Measurements from ENCODE around the gene TAB3.

- TF ChIP-seq SIN3A (IDR thresholded peaks at IDR 0.05; ENCODE audit: borderline replicate concordance, insufficient read depth, low read length) (no peak), POLR2AphosphoS5 (IDR thresholded peaks at IDR 0.05; ENCODE audit: low read depth, low read length) (no peak), FOXP2 (optimal IDR thresholded peaks at IDR 0.05; ENCODE audit: borderline replicate concordance, extremely low read depth, extremely low read length, insufficient read depth) (no peak), TAF1 (IDR thresholded peaks at IDR 0.05; ENCODE audit: borderline replicate concordance, insufficient read depth, low read length) (no peak)
- TF ChIP-seq, protein P1, sequence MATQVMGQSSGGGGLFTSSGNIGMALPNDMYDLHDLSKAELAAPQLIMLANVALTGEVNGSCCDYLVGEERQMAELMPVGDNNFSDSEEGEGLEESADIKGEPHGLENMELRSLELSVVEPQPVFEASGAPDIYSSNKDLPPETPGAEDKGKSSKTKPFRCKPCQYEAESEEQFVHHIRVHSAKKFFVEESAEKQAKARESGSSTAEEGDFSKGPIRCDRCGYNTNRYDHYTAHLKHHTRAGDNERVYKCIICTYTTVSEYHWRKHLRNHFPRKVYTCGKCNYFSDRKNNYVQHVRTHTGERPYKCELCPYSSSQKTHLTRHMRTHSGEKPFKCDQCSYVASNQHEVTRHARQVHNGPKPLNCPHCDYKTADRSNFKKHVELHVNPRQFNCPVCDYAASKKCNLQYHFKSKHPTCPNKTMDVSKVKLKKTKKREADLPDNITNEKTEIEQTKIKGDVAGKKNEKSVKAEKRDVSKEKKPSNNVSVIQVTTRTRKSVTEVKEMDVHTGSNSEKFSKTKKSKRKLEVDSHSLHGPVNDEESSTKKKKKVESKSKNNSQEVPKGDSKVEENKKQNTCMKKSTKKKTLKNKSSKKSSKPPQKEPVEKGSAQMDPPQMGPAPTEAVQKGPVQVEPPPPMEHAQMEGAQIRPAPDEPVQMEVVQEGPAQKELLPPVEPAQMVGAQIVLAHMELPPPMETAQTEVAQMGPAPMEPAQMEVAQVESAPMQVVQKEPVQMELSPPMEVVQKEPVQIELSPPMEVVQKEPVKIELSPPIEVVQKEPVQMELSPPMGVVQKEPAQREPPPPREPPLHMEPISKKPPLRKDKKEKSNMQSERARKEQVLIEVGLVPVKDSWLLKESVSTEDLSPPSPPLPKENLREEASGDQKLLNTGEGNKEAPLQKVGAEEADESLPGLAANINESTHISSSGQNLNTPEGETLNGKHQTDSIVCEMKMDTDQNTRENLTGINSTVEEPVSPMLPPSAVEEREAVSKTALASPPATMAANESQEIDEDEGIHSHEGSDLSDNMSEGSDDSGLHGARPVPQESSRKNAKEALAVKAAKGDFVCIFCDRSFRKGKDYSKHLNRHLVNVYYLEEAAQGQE (IDR thresholded peaks at IDR 0.05; ENCODE audit: insufficient read depth in 1 of 2, low read depth in 2 of 2, low read length in 2 of 2): no peak
Measured at GRCh38 chrX:30875957-30876356, 13.1 kb downstream of the TAB3 start.
